Activated T-helper 1 cell treated with Interleukin-2 at 50 U/mL for 16 hours (primary cell): ENCODE measurements around the gene C17orf100.

ENCODE experiments used
- DNase-seq: peaks from one replicate; pipeline ENCODE4 v3.0.0-alpha.2; 2020; ENCODE audit warnings: low read depth

The C17orf100 gene

DNA sequence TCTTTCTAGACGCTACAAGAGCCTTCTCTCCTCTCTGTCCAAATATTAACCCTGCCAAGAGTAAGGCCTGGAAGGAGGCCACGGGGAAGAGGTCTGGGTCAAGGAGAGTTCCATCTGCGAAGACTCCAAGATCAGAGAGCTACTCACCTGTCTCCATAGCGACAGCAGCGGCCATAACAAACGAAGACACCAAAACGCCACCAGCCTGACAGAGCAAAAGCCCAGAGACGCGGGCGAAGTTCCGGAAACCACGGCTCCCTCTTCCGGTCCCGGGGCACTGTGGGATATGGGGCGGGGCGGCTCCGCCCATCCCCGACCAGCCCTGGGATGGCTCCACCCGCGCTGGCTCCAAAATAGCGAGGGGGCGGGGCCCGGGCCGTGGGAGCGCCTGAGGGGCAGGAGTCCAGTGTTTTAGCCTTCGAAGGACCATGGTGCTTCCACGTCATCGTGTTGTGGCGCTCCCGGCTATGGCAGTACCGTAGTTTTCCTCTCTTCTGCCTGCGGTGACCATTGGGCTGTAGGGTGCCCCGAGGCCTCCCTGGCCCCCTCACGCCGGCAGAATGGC is at the start of gene C17orf100, which contains the start of gene MED31:
Gene C17orf100, plus strand, starts transcription at position 409 of the 565 bp plus-strand sequence. Its CDS starts 152 bp downstream, at position 561.
Gene MED31, minus strand, starts transcription at position 252 of the 565 bp plus-strand sequence. Its CDS starts 77 bp downstream, at position 175.
- peak; percentile 91 for DNase-seq

DNA sequence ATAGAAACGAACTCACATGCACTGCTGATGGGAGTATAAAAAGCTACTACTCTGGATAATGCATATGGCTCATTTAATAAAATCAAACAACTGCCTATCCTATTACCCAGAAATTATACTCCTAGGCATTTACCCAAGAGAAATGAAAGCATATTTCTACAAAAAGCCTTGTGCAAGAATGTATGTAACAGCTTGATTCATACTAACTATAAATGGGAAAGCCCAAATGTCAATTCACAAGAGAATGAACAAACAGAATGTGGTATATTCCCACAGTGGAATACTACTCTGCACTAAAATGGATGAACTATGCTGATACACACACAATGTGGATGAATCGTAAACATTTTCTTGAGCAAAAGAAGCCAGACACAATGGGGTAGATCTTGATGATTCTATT is 49.4 kb upstream of the C17orf100 start:
- no peak for DNase-seq

DNA sequence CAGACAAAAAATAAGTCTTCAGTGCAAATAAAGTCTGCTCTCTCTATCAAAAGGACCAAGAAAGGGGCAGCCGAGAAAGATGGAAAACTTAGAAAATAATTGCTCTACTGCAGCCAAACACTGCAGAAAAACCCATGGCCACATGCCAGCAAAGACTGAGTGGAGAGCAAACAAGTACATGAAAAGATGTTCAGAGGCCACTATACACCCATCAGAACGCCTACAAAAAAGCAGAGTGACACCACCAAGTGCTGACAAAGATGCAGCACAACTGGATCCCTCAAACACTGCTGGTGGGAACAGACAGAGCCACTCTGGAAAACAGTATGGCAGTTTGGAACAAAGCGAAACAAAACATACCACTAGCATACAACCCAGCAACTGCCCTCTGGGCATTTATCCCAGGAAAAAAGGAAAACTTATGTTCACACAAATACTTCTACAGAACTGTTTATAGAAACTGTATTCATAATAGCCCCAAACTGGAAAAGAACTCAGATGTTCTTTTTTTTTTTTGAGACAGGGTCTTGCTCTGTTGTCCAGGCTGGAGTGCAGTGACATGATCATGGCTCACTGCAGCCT is 47.7 kb upstream of the C17orf100 start:
- DNase-seq: no peak

DNA sequence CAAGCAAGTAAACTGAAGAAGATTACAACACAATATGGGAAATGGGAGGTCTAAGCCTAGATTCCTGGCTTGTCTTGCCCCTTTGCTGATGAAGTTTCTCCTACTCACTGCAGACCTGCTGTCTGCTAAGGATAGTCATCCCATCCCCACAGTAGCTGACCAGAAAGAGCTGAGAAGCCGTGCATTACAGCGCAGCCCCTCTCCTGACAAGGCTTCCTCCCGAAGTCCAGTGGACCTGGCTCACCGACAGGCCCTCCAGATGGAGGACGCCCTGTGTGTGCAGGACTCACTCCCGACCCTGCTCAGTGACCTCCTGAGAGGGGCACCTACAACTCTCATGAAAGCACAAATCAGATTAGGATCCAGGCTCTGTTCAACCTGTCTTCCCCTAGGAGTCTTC is 46.4 kb upstream of the C17orf100 start:
- no peak for DNase-seq

DNA sequence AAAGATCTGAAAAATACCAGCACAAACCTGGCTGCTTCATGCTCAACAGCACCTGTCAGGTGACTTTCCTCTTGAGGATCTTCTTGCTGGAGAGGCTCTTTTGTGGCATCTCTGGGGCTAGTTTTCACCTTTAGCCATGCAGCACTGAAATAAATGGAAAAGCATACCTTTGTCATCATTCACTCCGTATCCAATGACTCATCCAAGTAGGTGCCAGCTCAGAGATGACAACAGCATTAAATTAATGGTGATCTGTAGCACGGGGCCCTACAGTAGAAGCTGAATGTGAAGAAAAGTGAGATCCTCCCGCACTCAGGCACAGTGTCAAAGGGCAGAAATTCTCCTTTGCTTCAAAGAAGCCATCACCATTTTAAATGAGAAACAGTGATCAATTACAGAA is 43.2 kb upstream of the C17orf100 start:
- DNase-seq: no peak

DNA sequence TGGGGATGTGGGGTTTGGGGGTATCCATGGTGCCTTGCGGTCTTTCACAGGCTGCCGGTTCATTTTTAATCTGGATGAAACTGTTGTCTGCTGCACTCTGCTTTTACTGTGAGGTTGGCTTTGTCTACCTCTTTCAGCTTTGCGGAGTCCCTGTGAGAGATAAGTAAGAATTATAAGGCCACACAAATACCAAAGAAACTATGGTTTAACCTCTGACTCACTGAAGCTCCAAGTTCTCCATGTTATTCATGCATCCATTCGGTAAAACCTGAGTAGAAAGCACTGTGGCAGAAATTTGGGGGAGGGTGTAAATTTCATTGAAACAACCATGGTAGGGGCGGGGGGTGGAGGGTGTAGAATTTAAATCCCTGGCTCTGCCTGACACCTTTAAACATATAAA is 41.6 kb upstream of the C17orf100 start:
- no peak for DNase-seq

DNA sequence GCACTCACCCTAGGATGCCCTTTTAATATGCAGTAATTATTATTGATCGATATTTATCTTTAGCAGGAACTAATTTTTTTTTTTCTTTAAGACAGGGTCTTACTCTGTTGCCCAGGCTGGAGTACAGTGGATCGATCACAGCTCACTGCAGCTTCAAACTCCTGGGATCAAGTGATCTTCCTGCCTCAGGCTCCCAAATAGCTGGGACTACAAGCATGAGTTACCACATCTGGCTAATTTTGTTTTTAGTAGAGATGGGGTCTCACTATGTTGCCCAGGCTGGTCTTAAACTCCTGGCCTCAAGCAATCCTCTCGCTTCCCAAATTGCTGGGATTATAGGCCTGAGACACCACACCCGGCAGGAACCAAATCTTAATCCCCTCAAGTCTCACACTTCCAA is 40.3 kb upstream of the C17orf100 start:
- DNase-seq: no peak

- DNase-seq: no peak
Measured at GRCh38 chr17:6623941-6624340, 27.6 kb upstream of the C17orf100 start.

DNA sequence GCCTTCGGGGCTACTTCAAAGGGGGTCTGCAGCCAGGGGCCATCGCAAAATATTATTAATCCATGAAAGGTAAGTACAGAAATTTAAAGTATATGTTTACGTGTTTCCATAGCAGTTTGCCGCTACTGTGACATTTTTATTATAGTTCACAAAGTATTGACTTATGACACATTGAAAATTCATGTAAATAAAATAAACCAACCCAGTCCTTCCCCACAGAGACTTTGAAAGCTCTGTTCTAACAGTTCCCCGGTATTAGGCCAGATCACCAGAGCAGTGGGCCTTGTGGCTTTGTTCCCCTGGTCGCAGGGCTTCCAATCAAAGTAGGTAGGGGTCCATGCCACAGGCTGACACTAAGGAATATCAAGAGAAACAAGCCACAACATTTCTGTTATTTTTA is 24.9 kb upstream of the C17orf100 start:
- no peak for DNase-seq

- no peak for DNase-seq
Measured at GRCh38 chr17:6627019-6627418, 24.5 kb upstream of the C17orf100 start.

DNA sequence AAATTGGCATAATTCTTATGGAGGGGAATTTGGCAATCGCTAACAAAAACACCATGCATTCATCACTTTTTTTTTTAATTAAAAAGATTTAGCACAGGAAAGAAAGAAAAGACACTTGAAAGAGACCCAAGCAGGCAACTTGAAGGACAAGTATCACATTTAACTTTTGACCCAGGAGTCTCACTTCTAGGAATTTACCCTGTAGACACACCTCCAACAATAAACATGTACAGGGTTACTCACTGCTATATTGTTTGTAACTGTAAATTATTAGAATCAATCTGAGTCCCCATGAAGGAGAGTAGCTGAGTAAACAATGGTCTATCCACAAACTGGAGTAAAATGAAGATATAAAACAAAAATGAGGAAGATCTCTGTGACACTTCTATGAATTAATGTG is 21.2 kb upstream of the C17orf100 start:
- DNase-seq: no peak

GRCh38 chr17:6632530-6632929 is 19.0 kb upstream of the C17orf100 start:
- no peak for DNase-seq

- DNase-seq: no peak
Measured at GRCh38 chr17:6633263-6633662, 18.3 kb upstream of the C17orf100 start.

- no peak for DNase-seq
Measured at GRCh38 chr17:6636105-6636504, 15.5 kb upstream of the C17orf100 start.

GRCh38 chr17:6636616-6637457 is 14.7 kb upstream of the C17orf100 start:
- no peak for DNase-seq

DNA sequence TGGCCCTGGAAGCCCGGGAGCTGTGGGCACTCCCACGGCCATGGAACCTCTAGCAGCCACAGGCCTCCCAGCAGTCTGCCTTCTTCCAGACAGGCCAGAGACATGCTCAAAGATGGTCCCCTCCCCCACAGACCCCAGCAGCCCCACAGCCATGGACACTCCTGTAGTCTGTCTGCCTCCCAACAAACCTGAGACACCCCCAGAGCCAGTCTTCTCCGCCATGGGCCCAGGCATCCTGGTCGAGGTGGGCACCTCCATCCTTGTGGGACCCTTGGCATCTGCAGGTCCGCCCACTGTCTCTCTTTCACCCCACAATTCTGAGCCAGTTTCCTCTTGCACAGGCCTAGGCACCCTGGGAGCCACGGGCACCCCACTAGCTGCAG is 14.1 kb upstream of the C17orf100 start:
- no peak for DNase-seq

DNA sequence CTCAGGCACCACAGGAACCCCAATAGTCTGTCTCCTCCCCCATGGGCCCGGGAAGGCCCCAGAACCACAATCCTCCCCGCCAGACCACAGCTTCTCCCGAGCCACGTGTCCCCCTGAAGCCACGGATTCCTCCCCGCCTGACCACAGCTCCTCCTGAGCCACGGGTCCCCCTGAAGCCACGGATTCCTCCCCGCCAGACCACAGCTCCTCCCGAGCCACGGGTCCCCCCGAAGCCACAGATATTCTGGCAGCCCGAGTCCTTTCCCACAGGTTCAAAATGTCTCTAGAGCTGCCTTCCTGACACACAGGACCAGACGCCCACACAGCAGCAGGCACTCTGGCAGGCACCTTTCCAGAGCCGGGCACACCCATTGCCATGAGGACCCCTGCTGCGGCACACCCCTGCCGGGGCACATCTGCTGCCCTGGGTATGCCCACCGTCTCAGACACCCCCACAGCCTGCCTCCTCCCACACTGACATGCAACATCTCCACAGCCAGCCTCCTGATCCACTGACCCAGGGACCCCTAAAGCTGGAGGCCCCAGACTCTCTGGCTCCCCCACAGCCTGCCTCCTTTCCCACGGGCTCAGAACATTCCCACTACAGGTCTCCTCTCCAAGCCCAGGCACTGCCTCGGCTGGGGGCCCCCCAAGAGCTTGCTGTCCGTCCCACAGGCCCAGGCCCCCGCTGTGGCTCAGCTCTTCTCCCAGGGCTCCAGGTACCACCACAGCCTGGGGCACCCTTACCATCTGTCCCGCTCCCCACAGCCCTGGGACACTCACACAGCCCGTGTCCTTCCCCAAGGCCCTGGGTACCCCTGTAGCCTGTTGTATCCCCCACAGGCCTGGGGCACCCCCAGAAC is 13.3 kb upstream of the C17orf100 start:
- DNase-seq: no peak

- DNase-seq: no peak
Measured at GRCh38 chr17:6639014-6639585, 12.5 kb upstream of the C17orf100 start.

GRCh38 chr17:6639586-6640535 is 11.7 kb upstream of the C17orf100 start:
- no peak for DNase-seq

- DNase-seq: peak; percentile 88
Measured at GRCh38 chr17:6640536-6641246, 10.9 kb upstream of the C17orf100 start, which contains the start of the genes KIAA0753 and TXNDC17. KIAA0753 (minus strand) TSS chr17:6640711; CDS start chr17:6635103, 5,608 bp downstream. TXNDC17 (plus strand) TSS chr17:6641060; CDS start chr17:6641083, 23 bp downstream.
